ENCODE data around the gene ZNF22.

The ZNF22 gene

DNA sequence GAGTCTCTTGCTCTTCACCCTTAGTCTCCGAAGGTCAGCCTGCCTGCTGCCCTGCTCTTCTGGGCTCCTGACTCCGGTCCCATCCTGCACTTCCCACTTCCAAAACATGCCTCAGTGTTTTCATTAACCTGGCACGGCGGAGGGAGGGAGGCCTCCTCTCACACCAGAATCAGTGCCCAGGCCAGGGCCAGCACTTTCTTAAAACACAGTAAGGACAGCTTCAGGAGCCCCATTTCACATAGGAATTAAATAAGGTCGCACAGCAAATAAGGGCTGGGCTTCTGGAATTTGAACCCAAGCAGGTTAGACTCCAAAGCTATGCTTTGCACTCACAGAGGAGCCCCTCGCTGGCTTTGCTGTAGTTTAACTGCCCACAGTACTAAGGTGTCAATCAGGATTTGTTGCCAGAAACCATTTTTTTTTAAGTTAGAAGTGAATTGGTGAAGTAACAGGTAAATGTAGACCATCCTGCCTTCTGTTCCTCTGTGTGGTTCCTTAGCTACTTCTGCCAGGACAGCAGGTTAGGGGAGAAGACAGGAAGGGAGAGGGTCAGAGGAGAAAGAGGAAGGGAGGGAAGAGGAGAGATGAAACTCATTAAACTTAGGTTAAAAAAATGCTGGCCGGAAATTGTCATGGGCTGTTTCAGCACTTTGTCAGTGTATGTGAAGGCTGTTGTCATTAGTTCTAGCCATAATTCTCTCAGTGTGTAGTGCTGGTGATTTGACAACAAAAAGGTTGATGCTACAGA, 40.1 kb upstream of the ZNF22 start:
- H2BK12ac ChIP-seq (ENCODE audit: low read length), result no peak overlapping the region
- WGBS, 2 donors (ENCODE audit: extremely low coverage in 2 of 2, insufficient read length in 2 of 2, insufficient replicate concordance in 1 of 2), result no CpG with 5 or more reads among the region's 7 CpGs
- no peak overlapping the region for H4K91ac ChIP-seq (ENCODE audit: low read depth, low read length, poor library complexity)
- H3K18ac ChIP-seq (ENCODE audit: low read length), result no peak overlapping the region
- no peak overlapping the region for H3K23ac ChIP-seq (ENCODE audit: low read depth, low read length, poor library complexity)
- H3K27ac ChIP-seq (replicated peaks; ENCODE audit: low read length), result no peak overlapping the region
- H3K4ac ChIP-seq (ENCODE audit: low read length), result no peak overlapping the region
- H3K36me3 ChIP-seq (replicated peaks in 1 of 2; ENCODE audit: control insufficient read depth in 2 of 2, insufficient read depth in 2 of 2, low read length in 2 of 2), result peaks cover 2 to 7% of the 10 kb centered on the region in 2 donors
- peak overlapping the region; percentile 53 for H3K4me2 ChIP-seq (ENCODE audit: insufficient read depth, low read length, poor library complexity, severe bottlenecking)
- peak overlapping the region in 1 of 2 donors; percentile 73 for H3K4me3 ChIP-seq (ENCODE audit: low read length in 2 of 2)
- no peak overlapping the region for H2BK5ac ChIP-seq (ENCODE audit: low read length)
- peaks cover 0 to 2% of the 10 kb centered on the region in 2 donors for H3K9me3 ChIP-seq (replicated peaks in 1 of 2; ENCODE audit: control insufficient read depth in 2 of 2, insufficient read depth in 1 of 2, low read depth in 1 of 2, low read length in 2 of 2)
- no peak overlapping the region for H2AFZ ChIP-seq (ENCODE audit: low read length)
- no peak overlapping the region for H2BK15ac ChIP-seq (ENCODE audit: low read length)
- H3K14ac ChIP-seq (ENCODE audit: low read length), result no peak overlapping the region
- peaks cover 0 to 2% (median 0%) of the 10 kb centered on the region in 3 experiments for H3K27me3 ChIP-seq (ENCODE audit: control insufficient read depth in 3 of 3, insufficient read depth in 3 of 3, low read depth in 1 of 3, low read length in 3 of 3)
- H2BK120ac ChIP-seq (ENCODE audit: low read depth, low read length), result no peak overlapping the region
- no peaks in the 10 kb centered on the region for H3K79me1 ChIP-seq (ENCODE audit: low read depth, low read length)
- peaks cover 39 to 49% of the 10 kb centered on the region in 2 donors for H3K4me1 ChIP-seq (ENCODE audit: control insufficient read depth in 2 of 2, insufficient read depth in 1 of 2, low read depth in 1 of 2, low read length in 2 of 2)
- no peak for DNase-seq (ENCODE audit: low spot score)
- H3K9ac ChIP-seq (ENCODE audit: low read depth, low read length, poor library complexity), result peak overlapping the region; percentile 57
- peak overlapping the region; percentile 15 for H2AK5ac ChIP-seq (ENCODE audit: low read depth, low read length)
- H4K8ac ChIP-seq (ENCODE audit: low read depth, low read length), result no peak overlapping the region

GRCh38 chr10:44961230-44961571, 39.5 kb upstream of the ZNF22 start:
- no peak overlapping the region for H2BK120ac ChIP-seq (ENCODE audit: low read depth, low read length)
- H3K27me3 ChIP-seq (ENCODE audit: control insufficient read depth in 3 of 3, insufficient read depth in 3 of 3, low read depth in 1 of 3, low read length in 3 of 3), result peaks cover 0 to 2% (median 0%) of the 10 kb centered on the region in 3 experiments
- H3K9me3 ChIP-seq (replicated peaks in 1 of 2; ENCODE audit: control insufficient read depth in 2 of 2, insufficient read depth in 1 of 2, low read depth in 1 of 2, low read length in 2 of 2), result peaks cover 0 to 2% of the 10 kb centered on the region in 2 donors
- no peak overlapping the region for H3K9ac ChIP-seq (ENCODE audit: low read depth, low read length, poor library complexity)
- no peak overlapping the region for H4K91ac ChIP-seq (ENCODE audit: low read depth, low read length, poor library complexity)
- no peak overlapping the region for H2AK5ac ChIP-seq (ENCODE audit: low read depth, low read length)
- no peak overlapping the region for H3K18ac ChIP-seq (ENCODE audit: low read length)
- H3K27ac ChIP-seq (replicated peaks; ENCODE audit: low read length), result no peak overlapping the region
- WGBS, 2 donors (ENCODE audit: extremely low coverage in 2 of 2, insufficient read length in 2 of 2, insufficient replicate concordance in 1 of 2), result no CpG with 5 or more reads among the region's 4 CpGs
- H3K4me3 ChIP-seq (ENCODE audit: low read length in 2 of 2), result no peak overlapping the region
- H3K4me1 ChIP-seq (ENCODE audit: control insufficient read depth in 2 of 2, insufficient read depth in 1 of 2, low read depth in 1 of 2, low read length in 2 of 2), result peaks cover 41 to 49% of the 10 kb centered on the region in 2 donors
- H3K23ac ChIP-seq (ENCODE audit: low read depth, low read length, poor library complexity), result no peak overlapping the region
- peaks cover 2 to 5% of the 10 kb centered on the region in 2 donors for H3K36me3 ChIP-seq (replicated peaks in 1 of 2; ENCODE audit: control insufficient read depth in 2 of 2, insufficient read depth in 2 of 2, low read length in 2 of 2)
- H2BK15ac ChIP-seq (ENCODE audit: low read length), result no peak overlapping the region
- H3K79me1 ChIP-seq (ENCODE audit: low read depth, low read length), result no peaks in the 10 kb centered on the region
- H3K14ac ChIP-seq (ENCODE audit: low read length), result no peak overlapping the region
- DNase-seq (ENCODE audit: low spot score), result no peak
- H3K4ac ChIP-seq (ENCODE audit: low read length), result no peak overlapping the region
- no peak overlapping the region for H2BK12ac ChIP-seq (ENCODE audit: low read length)
- H2AFZ ChIP-seq (ENCODE audit: low read length), result no peak overlapping the region
- H3K4me2 ChIP-seq (ENCODE audit: insufficient read depth, low read length, poor library complexity, severe bottlenecking), result no peak overlapping the region
- H2BK5ac ChIP-seq (ENCODE audit: low read length), result no peak overlapping the region
- no peak overlapping the region for H4K8ac ChIP-seq (ENCODE audit: low read depth, low read length)

DNA sequence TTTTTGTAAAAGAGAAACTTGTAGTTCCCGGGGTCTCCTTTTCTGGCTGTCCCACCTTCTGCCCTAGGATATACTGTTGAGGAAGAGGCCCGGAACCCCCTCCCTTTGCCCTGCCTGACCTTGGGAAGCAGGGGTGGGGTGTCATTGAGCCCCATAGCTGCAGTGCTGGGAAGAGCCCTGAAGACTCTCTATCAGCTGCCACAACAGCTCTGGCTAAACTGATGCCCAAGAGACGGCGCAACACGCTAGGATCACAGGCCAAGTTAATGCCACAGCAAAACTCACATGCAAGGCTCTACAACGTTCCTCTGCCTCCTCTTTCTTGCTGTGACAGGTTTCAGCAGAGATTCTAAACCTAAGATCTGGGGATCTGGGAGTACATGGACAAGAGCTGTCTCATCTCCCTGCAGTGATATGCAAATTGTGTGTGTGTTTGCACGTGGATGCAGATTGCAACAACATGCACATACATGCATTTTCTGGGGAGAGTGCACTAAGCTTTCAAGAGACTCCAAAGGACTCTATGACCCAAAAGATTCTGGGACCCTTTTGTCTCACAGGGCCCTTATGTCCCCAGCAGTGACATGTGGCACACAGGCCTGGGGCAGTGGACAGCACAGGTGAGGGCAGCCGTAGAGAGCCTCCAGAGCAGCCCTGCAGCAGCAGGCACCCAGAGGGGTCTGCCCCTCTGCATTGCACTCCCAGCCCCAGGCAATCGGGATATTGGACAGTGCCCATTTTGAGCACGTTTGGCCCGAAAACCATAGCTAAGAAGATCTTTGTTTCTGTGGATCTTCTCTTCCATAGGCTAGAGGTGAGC, 38.6 kb upstream of the ZNF22 start:
- Histone ChIP-seq H3K23ac (ENCODE audit: low read depth, low read length, poor library complexity) (no peak overlapping the region), H2AFZ (ENCODE audit: low read length) (no peak overlapping the region), H4K8ac (ENCODE audit: low read depth, low read length) (no peak overlapping the region), H3K27me3 (ENCODE audit: control insufficient read depth in 3 of 3, insufficient read depth in 3 of 3, low read depth in 1 of 3, low read length in 3 of 3) (peaks cover 0 to 2% (median 0%) of the 10 kb centered on the region in 3 experiments), H3K27ac (replicated peaks; ENCODE audit: low read length) (no peak overlapping the region), H3K4ac (ENCODE audit: low read length) (no peak overlapping the region), H3K9me3 (replicated peaks in 1 of 2; ENCODE audit: control insufficient read depth in 2 of 2, insufficient read depth in 1 of 2, low read depth in 1 of 2, low read length in 2 of 2) (no peaks in the 10 kb centered on the region), H3K14ac (ENCODE audit: low read length) (peak overlapping the region; percentile 10), H4K91ac (ENCODE audit: low read depth, low read length, poor library complexity) (no peak overlapping the region), H3K18ac (ENCODE audit: low read length) (peak overlapping the region; percentile 51), H3K4me3 (ENCODE audit: low read length in 2 of 2) (no peak overlapping the region), H3K79me1 (ENCODE audit: low read depth, low read length) (no peaks in the 10 kb centered on the region), H3K4me1 (ENCODE audit: control insufficient read depth in 2 of 2, insufficient read depth in 1 of 2, low read depth in 1 of 2, low read length in 2 of 2) (peaks cover 43 to 49% of the 10 kb centered on the region in 2 donors), H2BK5ac (ENCODE audit: low read length) (peak overlapping the region; percentile 87), H2BK15ac (ENCODE audit: low read length) (peak overlapping the region; percentile 97), H3K36me3 (replicated peaks in 1 of 2; ENCODE audit: control insufficient read depth in 2 of 2, insufficient read depth in 2 of 2, low read length in 2 of 2) (peaks cover 0 to 2% of the 10 kb centered on the region in 2 donors), H2BK12ac (ENCODE audit: low read length) (no peak overlapping the region), H2BK120ac (ENCODE audit: low read depth, low read length) (no peak overlapping the region), H2AK5ac (ENCODE audit: low read depth, low read length) (peak overlapping the region; percentile 96), H3K4me2 (ENCODE audit: insufficient read depth, low read length, poor library complexity, severe bottlenecking) (no peak overlapping the region), H3K9ac (ENCODE audit: low read depth, low read length, poor library complexity) (no peak overlapping the region)
- DNase-seq (ENCODE audit: low spot score), result no peak
- no CpG with 5 or more reads among the region's 11 CpGs for WGBS, 2 donors (ENCODE audit: extremely low coverage in 2 of 2, insufficient read length in 2 of 2, insufficient replicate concordance in 1 of 2)
